Stimulated activated CD4-positive, alpha-beta T cell treated with anti-CD3 and anti-CD28 coated beads, Interleukin-4, amount 100 ng/mL, for 4 hours (primary cell): ENCODE measurements around the gene TFEB.

Experiments
- DNase-seq, 2 experiments: peaks; one replicate each; pipeline ENCODE4 v3.0.0-alpha.2; 2020

TFEB gene

DNA sequence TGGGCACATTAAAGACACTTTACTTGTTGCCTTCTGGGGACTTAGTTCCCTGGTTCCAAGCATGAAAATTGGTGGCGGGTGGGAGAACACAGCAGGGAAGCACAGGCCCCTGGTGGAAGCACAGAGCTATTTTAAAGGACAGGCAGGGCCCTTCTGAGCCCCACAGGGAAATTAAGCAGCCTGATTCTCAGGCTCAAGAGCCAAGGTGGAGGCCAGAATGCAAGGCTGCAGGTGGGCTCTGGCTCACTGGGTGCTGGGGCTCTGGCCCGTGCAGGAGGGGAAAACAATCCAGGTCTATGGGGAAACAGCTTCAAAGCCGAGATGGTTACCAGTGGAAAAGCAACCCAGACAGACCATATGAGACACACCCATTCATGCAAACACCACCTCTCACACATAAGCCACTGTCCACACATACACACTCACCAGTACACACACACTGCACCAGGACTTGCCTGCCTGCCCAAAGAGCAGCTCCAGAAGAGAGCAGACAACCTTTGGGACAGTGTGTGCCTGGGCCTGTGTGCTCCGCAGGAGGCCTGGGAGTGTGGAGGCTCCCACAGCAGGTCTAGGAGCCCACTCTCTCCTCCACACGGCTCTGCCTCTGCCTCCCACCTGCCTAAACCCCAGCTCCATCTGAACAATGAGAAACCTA lies 30.6 kb downstream of the TFEB start:
- no peak for DNase-seq

- no peak for DNase-seq
Observed at GRCh38 chr6:41704028-41704427, 31.4 kb downstream of the TFEB start.

GRCh38 chr6:41702771-41703494 lies 32.5 kb downstream of the TFEB start:
- no peak for DNase-seq

DNA sequence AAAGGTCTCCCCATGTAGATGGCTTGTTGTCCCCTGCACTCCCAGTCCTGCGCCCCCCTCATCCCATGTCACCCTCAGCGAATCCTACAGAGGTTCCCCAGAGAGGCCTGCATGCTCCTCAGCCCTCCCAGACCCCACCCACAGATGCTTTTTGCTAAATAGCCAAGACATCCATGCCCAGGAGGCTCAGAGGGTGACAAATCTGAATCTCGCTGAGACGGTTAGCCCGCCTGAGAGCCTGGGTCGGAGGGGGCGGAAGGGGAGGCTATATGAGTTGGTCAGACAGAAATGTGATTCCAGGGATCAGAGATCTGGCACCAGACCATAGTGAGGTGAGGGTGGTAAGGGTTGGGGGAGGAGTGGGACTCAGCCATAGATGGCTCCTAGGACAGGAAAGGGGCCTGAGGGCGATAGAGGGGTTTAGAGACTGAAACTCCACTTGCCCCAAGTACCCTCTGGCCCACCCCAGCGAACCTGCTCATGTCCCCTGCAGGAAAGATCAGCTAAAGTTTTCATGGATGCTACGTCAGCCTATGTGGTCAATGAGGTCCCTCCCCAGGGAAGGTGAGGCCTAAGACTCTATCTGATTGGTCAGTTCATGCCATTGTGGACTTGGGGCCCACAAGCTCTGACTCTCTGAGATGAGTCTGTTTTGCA lies 33.2 kb downstream of the TFEB start:
- DNase-seq, result no peak

- DNase-seq, result no peak
Observed at GRCh38 chr6:41700463-41701347, 34.7 kb downstream of the TFEB start.

GRCh38 chr6:41699063-41699462 lies 36.3 kb downstream of the TFEB start:
- DNase-seq, result no peak

GRCh38 chr6:41697861-41698781 lies 37.3 kb downstream of the TFEB start:
- DNase-seq, result no peak

DNA sequence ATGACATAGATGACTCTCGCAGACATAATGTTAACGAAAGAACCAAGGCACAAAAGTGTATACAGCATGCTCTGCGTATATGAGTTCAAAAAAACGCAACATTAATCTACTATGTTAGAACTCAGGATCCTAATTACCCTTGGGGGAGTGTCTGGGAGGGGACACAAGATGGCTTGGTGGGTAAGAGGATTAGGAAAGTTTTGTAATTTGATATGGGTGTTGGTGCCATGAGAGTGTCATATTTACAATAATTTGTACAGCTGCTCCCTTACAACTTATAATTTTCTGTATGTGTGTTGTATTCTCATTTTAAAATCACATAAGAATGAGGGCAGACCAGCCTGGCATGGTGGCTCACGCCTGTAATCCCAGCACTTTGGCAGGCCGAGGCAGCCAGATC lies 38.6 kb downstream of the TFEB start:
- no peak for DNase-seq

DNA sequence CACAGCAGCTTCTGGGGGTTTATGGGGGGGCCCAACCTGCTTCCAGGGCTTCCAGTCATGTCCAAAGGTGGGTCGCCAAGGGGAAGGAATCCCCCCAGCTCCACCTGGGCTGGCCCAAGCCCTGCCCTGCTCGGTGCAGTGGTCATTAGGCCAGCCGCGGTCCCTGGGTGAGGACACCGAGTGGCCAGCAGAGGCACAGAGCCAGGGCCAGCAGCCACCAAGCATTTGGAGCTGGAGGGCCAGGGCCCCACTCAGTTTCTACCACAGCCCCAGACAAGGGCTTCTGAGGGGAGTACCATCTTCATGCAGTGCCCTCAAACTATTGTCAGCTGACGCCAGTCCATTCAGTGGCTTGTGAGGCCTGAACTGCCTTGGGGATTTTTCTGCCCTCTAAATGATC lies 39.6 kb downstream of the TFEB start:
- no peak for DNase-seq

DNA sequence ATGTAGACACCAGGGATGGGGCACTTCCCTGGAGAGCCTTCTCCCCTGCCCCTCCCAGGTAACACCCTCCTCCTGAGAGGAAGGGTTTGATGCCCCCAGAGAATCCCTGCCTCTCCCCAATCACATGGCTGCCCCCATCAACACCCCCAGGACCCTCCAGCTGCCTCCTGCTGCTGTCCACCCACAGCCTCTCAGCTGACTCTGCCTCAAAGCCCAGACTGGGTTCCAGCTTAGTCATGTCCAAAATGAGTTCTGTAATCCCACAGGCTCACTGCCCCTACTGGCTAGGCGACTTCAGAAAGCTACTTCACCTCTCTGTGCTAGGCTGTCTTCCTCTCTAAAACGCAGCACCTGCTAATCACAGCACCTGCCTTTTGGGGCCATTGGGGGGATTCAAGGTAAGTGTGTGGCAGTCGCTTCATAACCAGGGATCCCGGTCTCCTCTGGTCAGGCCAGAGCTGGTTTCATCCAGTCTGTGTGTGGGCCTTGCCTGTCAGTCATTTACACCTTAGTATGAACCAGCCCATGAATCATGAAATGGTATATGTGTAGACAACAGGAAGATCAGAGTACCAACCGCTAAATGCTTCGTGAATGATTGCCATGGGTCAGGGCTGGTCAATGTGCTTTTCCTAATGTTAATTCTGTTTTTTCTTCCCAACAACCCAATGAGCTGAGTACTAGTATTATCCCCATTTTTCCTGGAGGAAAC lies 40.4 kb downstream of the TFEB start:
- DNase-seq, result no peak

DNA sequence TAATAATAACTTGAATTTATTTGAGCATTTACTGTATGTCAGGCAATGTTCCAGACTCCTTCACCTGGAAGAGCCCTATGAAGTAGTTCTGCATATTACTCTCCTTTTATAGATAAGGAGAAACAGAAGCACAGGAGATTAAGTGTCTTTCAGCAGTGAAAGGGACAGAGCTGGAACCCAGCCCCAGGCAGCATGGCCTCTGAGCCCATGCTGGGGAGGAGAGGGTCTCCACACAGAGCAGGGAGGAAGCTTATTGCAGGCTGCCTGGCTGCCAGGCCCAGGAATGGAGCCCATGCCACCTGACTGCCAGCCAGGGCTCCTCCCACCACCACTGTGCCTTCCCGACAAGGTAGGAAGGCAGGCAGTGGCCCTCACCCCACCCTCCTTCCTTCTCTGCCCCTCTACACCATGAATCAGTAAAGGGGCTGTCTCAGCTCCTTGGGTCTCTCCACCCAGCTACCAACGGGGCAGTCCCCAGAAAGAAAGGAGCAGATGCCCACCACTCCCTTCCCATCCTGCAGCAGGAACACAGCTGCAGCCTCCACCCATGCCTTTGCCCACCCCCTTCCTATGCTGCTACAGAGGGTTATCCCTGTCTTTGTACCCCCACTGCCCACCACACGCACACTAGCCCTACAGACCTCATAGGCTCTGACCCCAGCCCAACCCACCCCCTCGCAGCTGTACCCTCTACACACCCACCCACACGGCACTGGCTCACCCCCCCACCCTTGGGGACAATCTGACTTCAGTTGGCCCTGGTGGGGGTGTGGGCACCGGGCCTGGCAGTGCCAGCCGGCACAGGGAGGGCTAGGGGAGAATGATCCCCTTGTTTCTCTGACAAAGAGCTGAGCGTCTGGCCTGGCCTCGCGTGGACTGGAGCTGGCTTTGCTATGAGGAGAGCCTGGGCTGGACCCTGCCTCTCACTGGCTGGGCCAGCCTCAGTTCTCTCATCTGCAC lies 41.8 kb downstream of the TFEB start:
- DNase-seq, result no peak

DNA sequence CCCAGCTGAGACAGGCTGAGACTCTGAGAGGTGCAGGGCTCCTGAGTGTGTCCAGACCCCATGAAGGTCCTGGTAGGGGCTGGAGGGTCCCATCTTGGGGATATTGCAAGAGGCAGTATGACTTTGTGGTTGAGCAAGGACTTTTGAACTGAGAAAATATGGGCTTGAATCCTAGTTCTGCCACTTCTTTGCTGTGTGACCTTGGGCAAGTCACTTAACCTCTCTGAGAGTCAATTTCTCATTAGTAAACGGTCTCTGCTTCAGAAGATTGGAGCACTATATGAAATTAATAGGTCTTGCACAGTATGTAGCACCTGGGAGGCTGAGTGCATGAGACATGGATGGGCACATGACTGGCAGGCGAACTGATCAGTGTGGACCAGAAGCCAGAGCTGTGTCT lies 42.7 kb downstream of the TFEB start:
- DNase-seq, result no peak

GRCh38 chr6:41692080-41692675 lies 43.2 kb downstream of the TFEB start:
- no peak for DNase-seq

- no peak for DNase-seq
Observed at GRCh38 chr6:41691426-41692079, 43.9 kb downstream of the TFEB start.

DNA sequence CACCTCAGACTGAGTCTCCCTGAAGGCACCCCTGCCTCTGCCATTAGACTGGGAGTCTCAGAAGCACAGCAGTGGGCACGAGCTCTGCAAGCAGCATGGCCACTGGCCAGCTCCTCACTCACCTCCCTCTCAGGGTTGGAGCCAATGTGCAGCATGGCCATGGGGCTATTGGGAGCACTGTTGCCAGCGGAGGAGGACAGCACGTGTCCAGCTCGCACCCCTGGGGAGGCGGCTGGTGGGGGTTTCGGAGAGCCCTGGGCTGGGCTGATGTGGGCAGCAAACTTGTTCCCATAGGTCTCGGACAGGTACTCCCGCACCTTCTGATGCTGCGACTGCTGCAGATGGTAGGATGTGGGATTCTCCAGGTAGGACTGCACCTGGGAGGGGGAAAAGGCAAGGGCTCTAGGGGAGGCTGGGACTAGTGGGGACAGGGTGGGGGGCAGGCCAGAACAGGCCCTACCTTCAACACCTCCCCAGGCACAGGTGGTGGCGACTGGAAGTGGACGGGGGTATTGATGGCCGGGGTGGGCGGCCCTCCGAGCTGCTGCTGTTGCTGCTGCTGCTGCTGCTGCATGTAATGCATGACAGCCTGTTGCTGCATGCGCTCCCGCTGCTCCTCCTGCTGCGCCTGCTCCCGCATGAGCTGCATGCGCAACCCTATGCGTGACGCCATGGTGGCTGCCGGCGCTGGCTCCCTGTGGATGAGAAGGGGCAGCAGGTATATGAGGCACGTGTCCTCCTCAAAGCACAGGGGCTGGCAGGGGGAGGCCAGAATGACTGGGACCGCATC lies 44.7 kb downstream of the TFEB start:
- no peak for DNase-seq

DNA sequence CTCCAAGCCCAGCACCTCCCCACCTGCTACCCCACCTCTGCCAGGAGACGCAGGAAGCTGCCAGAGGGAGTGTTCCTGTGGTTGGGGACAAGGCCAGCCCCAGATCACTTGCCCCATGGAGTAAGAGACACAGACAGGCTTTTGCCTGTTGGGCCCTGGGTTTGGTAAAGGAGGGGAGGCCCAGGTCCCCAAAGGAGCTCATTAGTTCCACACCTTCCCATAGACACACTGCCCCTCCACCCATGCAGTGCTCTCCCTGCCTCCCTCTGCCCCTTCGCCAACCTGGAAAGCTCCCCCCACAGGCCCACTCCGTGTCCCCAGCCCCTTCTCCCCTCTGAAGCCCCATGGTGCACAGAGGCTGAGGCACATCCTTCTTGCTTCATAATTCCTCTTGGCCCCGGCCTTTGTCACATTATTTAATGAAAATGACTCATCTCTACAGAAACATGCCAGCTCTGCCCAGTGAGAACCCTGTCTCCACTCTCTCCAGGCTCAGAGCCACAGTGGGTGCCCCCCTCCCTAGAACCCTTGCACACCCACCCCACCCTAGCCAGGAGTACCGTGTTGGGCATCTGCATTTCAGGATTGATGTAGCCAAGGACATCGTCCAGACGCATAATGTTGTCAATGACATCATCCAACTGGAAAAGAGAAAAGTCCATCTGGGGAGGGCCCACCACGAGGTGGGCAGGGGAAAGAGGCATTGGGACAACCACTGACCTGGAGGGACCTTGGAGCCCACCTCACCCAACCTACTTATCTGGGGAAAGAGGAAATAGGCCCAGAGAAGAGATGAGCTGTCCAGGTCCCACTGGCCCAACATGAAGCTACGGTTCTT lies 46.0 kb downstream of the TFEB start:
- no peak for DNase-seq

GRCh38 chr6:41688256-41688965 lies 47.0 kb downstream of the TFEB start:
- DNase-seq, result no peak
